Measurements from ENCODE around the gene RASEF.

The RASEF gene

DNA sequence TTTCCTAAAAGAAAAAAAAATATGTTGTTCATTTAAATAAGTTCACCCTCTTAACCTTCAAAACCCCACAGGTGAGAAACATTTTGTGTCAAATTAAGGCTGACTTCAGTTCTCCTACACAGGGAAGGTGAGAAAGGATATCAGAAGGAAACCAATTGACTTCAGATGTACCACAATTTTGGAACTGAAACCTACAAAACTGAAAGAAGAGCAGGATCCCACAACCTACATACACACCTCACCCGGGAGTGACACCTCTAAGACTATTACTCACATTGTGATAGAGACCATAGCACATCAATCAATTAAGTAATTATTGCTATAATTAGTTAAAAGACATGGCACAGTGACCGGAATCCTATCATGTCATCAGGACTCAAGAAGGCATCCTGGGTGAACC lies 47.0 kb downstream of the RASEF start:
- TF ChIP-seq, protein P1, sequence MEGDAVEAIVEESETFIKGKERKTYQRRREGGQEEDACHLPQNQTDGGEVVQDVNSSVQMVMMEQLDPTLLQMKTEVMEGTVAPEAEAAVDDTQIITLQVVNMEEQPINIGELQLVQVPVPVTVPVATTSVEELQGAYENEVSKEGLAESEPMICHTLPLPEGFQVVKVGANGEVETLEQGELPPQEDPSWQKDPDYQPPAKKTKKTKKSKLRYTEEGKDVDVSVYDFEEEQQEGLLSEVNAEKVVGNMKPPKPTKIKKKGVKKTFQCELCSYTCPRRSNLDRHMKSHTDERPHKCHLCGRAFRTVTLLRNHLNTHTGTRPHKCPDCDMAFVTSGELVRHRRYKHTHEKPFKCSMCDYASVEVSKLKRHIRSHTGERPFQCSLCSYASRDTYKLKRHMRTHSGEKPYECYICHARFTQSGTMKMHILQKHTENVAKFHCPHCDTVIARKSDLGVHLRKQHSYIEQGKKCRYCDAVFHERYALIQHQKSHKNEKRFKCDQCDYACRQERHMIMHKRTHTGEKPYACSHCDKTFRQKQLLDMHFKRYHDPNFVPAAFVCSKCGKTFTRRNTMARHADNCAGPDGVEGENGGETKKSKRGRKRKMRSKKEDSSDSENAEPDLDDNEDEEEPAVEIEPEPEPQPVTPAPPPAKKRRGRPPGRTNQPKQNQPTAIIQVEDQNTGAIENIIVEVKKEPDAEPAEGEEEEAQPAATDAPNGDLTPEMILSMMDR (IDR thresholded peaks at IDR 0.05) = no peak
- Mint-ChIP-seq H3K27ac (no peak overlapping the region), H3K36me3 (ENCODE audit: low read depth) (no peaks in the 10 kb centered on the region), H3K4me1 (peaks cover 16% of the 10 kb centered on the region), H3K9me3 (peaks cover 10% of the 10 kb centered on the region), H3K27me3 (ENCODE audit: low read depth, poor library complexity) (no peaks in the 10 kb centered on the region), H3K4me3 (no peak overlapping the region)
- DNase-seq = no peak

DNA sequence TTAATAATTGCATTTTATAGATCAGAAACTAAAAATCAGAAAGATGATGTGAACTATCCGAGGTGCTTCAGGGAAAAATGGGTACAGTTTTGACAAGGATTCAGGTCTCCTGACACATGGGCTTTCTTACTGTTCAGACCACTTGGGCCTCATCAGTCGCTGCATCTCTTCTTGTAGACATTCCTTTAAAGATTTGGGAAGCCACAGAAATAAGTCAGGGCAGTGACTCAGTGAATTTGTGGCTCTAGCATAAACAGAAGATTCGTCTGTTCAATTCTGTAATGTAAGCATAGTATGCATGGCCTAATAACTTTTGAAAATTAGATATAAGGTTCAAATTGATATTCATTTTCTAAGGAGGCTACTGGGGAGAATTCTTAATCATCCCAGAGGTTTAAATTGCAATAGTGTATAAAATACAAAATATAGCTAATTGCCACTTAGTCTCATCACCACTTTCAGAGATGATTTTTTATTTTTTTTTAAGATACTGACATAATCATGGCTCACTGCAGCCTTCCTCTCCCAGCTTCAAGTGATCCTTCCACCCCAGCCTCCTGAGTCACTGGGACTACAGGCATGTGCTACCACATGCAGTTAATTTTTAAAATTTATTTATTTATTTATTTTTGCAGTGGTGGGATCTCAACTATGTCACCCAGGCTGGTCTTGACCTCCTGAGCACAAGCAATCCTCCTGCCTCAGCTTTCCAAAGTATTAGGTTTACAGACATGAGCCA lies 48.9 kb downstream of the RASEF start:
- TF ChIP-seq, protein P1 (IDR thresholded peaks at IDR 0.05) = no peak
- no peaks in the 10 kb centered on the region for H3K27me3 Mint-ChIP-seq (ENCODE audit: low read depth, poor library complexity)
- no peaks in the 10 kb centered on the region for H3K36me3 Mint-ChIP-seq (ENCODE audit: low read depth)
- no peak for DNase-seq
- peaks cover 16% of the 10 kb centered on the region for H3K4me1 Mint-ChIP-seq
- no peak overlapping the region for H3K27ac Mint-ChIP-seq
- peaks cover 10% of the 10 kb centered on the region for H3K9me3 Mint-ChIP-seq
- no peak overlapping the region for H3K4me3 Mint-ChIP-seq

DNA sequence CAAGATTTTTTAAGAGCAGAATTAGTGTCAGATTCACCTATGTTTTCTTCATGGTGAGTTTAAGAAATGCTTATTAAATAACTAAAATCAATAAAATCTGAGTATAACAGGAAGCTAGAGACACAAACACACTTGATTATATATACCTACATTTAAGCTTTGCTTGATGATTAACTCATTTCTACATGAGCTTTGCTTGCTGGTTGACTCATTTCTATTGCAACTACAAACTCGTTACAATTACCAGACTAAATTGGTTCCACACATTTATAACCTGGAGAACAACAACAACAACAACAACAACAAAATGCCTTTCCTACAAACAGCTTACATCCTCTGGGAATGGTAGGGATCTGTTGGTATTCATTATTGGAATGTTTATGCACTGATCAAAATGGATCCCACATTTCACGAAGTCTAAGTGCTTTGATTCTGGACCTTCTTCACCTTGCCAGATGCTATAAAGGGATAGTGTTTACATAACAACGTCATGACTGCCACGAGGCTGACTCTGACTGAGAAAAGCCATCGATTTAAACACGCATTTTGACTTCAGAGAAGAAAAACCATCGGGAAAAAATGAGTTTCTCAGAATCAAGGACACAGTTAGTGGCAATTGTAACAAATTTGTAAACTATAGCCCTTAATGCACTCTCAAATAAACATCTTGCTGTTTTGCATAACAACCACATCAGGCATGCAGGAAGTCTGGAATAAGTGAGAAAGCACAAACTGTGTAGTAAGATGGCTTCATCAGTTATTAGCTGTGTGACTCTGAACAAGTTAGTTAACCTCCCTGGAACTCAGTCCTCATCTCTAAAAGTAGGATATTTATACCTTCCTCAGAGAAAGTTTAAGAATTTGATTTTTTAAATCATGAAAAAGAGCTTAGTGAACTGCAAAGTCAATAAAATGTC lies 49.8 kb downstream of the RASEF start:
- TF ChIP-seq, protein P1 (IDR thresholded peaks at IDR 0.05) = no peak
- no peak for DNase-seq
- no peak overlapping the region for H3K27ac Mint-ChIP-seq
- H3K36me3 Mint-ChIP-seq (ENCODE audit: low read depth) = no peaks in the 10 kb centered on the region
- H3K27me3 Mint-ChIP-seq (ENCODE audit: low read depth, poor library complexity) = no peaks in the 10 kb centered on the region
- H3K4me3 Mint-ChIP-seq = no peak overlapping the region
- peaks cover 16% of the 10 kb centered on the region for H3K4me1 Mint-ChIP-seq
- peaks cover 6% of the 10 kb centered on the region for H3K9me3 Mint-ChIP-seq

DNA sequence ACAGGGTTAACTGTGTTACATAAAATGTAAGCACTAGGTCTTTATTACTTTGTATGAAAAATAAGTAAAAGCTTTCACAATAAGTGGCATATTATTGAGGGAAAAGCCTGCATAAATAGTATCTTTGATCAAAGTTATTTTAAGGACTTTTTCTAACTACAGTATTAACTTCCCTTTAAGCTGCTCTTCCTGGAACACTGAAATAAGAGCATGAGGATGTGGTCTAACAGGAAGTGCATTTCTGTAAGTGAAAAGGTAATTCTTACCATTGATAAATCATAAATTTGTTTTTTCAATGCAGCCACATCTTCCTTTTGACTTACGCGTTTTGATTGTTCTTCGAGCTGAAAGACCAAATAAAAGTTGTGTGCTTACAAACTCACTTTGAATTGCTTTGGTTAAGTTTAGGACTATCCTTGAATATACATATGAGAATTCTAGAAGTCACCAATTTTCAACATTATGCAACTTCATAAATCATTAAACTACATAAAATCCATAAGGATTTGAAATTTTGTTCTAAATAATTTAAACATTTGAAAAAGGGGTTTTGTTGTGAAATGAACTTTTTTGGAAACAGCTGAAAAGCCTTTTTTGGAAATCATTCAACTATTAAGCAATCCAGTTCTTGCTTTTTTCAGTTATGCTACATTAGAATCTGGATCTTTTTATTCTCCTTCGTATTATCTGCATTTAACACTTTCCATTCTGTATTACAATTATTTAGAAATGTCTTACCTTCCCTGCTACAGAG lies 50.6 kb downstream of the RASEF start:
- peaks cover 23% of the 10 kb centered on the region for H3K4me1 Mint-ChIP-seq
- H3K9me3 Mint-ChIP-seq = no peaks in the 10 kb centered on the region
- no peak overlapping the region for H3K4me3 Mint-ChIP-seq
- no peaks in the 10 kb centered on the region for H3K36me3 Mint-ChIP-seq (ENCODE audit: low read depth)
- no peak for DNase-seq
- TF ChIP-seq, protein P1 (IDR thresholded peaks at IDR 0.05) = no peak
- H3K27me3 Mint-ChIP-seq (ENCODE audit: low read depth, poor library complexity) = no peaks in the 10 kb centered on the region
- no peak overlapping the region for H3K27ac Mint-ChIP-seq

DNA sequence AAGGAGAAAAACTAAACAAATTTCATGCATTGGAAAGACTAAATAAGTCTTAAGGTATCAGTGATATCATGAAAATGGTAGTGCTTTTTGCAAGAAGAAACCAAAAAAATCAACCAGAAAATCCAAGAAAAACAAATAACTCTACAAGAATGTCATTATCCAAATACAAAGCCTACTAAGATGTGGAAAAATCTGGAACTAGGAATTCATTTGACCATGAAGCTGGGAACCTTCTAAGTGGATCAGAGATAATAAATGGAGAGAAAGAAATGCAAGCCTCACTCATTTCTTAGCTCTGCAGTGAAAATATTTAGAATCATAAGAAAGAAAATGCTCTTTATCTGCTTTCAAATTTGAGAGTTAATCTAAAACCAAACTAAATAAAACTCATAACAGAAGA lies 51.3 kb downstream of the RASEF start:
- H3K27ac Mint-ChIP-seq = no peak overlapping the region
- H3K4me3 Mint-ChIP-seq = no peak overlapping the region
- no peaks in the 10 kb centered on the region for H3K36me3 Mint-ChIP-seq (ENCODE audit: low read depth)
- TF ChIP-seq, protein P1 (IDR thresholded peaks at IDR 0.05) = no peak
- H3K27me3 Mint-ChIP-seq (ENCODE audit: low read depth, poor library complexity) = no peaks in the 10 kb centered on the region
- no peak for DNase-seq
- H3K9me3 Mint-ChIP-seq = no peaks in the 10 kb centered on the region
- H3K4me1 Mint-ChIP-seq = peaks cover 23% of the 10 kb centered on the region

Measured in nephron progenitor cell (in vitro differentiated cells).